Peyer's patch (tissue), 4 donors: ENCODE measurements around the gene WIPF3. TPM values are rescaled to one million over a fixed set of nuclear protein-coding genes. Genes with fewer than 3 reads are reported as not detected.

Source experiments
- DNase-seq, 3 donors: peaks; one replicate each; pipeline ENCODE4 v3.0.0-alpha.2; 2017 to 2019
- H3K27ac ChIP-seq, 4 donors: fragments of 200-600 bp; sonication (generic); one replicate each; pipeline ENCODE4 v1.5.1; 2016 to 2019
- H3K27me3 ChIP-seq, 2 donors: fragments of 200-600 bp; sonication (generic); one replicate each; pipeline ENCODE4 v1.5.1; 2019
- H3K36me3 ChIP-seq, 3 donors: fragments of 200-600 bp; sonication (generic); one replicate each; pipeline ENCODE4 v1.5.1; 2016 to 2019
- H3K4me1 ChIP-seq, 4 donors: fragments of 200-600 bp; sonication (generic); one replicate each; pipeline ENCODE4 v1.5.1; 2016 to 2019
- H3K4me3 ChIP-seq, 4 donors: fragments of 200-600 bp; sonication (generic); 1 replicate in 3 of 4; 2 replicates in 1 of 4; pipeline ENCODE4 v1.5.1; 2016 to 2019; ENCODE audit warnings: mild to moderate bottlenecking in 1 of 4
- H3K9me3 ChIP-seq, 4 donors: fragments of 200-600 bp; sonication (generic); one replicate each; pipeline ENCODE4 v1.5.1; 2016 to 2019; ENCODE audit warnings: mild to moderate bottlenecking in 1 of 4
- CTCF ChIP-seq, 6 experiments: fragments of 450-650 bp in 4 of 6; fragments of 200-600 bp in 2 of 6; sonication (generic) in 1 of 6; IDR thresholded peaks; one replicate each; pipeline ENCODE4 v1.5.1; 2017 to 2019; ENCODE audit warnings: antibody characterized with exemption in 6 of 6, mild to moderate bottlenecking in 3 of 6, moderate library complexity in 1 of 6
- POLR2A ChIP-seq, 2 donors: fragments of 450-650 bp; IDR thresholded peaks; one replicate each; pipeline ENCODE4 v1.5.1; 2017; ENCODE audit warnings: antibody characterized with exemption in 2 of 2, mild to moderate bottlenecking in 2 of 2, moderate library complexity in 2 of 2
- total RNA-seq, 4 donors: library from RNA; depleted of rRNA; stranded (reverse); fragments of >200 nt; gene quantifications; one replicate each; pipeline ENCODE4 v1.1.0, GENCODE V29; 2016

The WIPF3 gene
- total RNA-seq, 4 donors from 2014 or later = 0.66 to 2.5 (median 0.83) TPM; not detected in 1

GRCh38 chr7:29857654-29858053 lies 51.3 kb downstream of the WIPF3 start:
- H3K27ac ChIP-seq = no peak overlapping the region
- TF ChIP-seq POLR2A (IDR thresholded peaks at IDR 0.05) (no peak), CTCF (IDR thresholded peaks at IDR 0.05) (no peak)
- no peaks in the 10 kb centered on the region for H3K27me3 ChIP-seq
- no peaks in the 10 kb centered on the region for H3K9me3 ChIP-seq
- no peaks in the 10 kb centered on the region for H3K4me1 ChIP-seq
- H3K36me3 ChIP-seq = no peaks in the 10 kb centered on the region
- DNase-seq = no peak
- H3K4me3 ChIP-seq = no peak overlapping the region

GRCh38 chr7:29858191-29858951 lies 52.1 kb downstream of the WIPF3 start:
- no peaks in the 10 kb centered on the region for H3K27me3 ChIP-seq
- no peak overlapping the region for H3K4me3 ChIP-seq
- H3K4me1 ChIP-seq = no peaks in the 10 kb centered on the region
- no peaks in the 10 kb centered on the region for H3K9me3 ChIP-seq
- no peak overlapping the region for H3K27ac ChIP-seq
- DNase-seq = no peak
- TF ChIP-seq POLR2A (IDR thresholded peaks at IDR 0.05) (no peak), CTCF (IDR thresholded peaks at IDR 0.05) (no peak)
- H3K36me3 ChIP-seq = no peaks in the 10 kb centered on the region

GRCh38 chr7:29859104-29859503 lies 52.8 kb downstream of the WIPF3 start:
- no peaks in the 10 kb centered on the region for H3K9me3 ChIP-seq
- H3K27ac ChIP-seq = no peak overlapping the region
- H3K4me3 ChIP-seq = no peak overlapping the region
- H3K27me3 ChIP-seq = no peaks in the 10 kb centered on the region
- no peak for TF ChIP-seq CTCF (IDR thresholded peaks at IDR 0.05)
- TF ChIP-seq POLR2A (IDR thresholded peaks at IDR 0.05) = no peak
- no peaks in the 10 kb centered on the region for H3K4me1 ChIP-seq
- no peak for DNase-seq
- no peaks in the 10 kb centered on the region for H3K36me3 ChIP-seq

- DNase-seq = no peak
- no peak overlapping the region for H3K27ac ChIP-seq
- H3K36me3 ChIP-seq = no peaks in the 10 kb centered on the region
- H3K9me3 ChIP-seq = no peaks in the 10 kb centered on the region
- no peaks in the 10 kb centered on the region for H3K27me3 ChIP-seq
- TF ChIP-seq CTCF (IDR thresholded peaks at IDR 0.05) (no peak), POLR2A (IDR thresholded peaks at IDR 0.05) (no peak)
- no peaks in the 10 kb centered on the region for H3K4me1 ChIP-seq
- H3K4me3 ChIP-seq = no peak overlapping the region
Observed at GRCh38 chr7:29859524-29860185, 53.3 kb downstream of the WIPF3 start.

GRCh38 chr7:29860186-29860585 lies 53.9 kb downstream of the WIPF3 start:
- Histone ChIP-seq H3K36me3 (no peaks in the 10 kb centered on the region), H3K4me1 (no peaks in the 10 kb centered on the region), H3K4me3 (no peak overlapping the region), H3K27ac (no peak overlapping the region), H3K9me3 (no peaks in the 10 kb centered on the region), H3K27me3 (no peaks in the 10 kb centered on the region)
- no peak for DNase-seq
- TF ChIP-seq POLR2A (IDR thresholded peaks at IDR 0.05) = no peak
- no peak for TF ChIP-seq CTCF (IDR thresholded peaks at IDR 0.05)
